ENCODE results near the gene DNAH10.

DNAH10 gene

GRCh38 chr12:123801573-123802178 is 39.6 kb downstream of the DNAH10 start:
- DNase-seq, result no peak

GRCh38 chr12:123805173-123805572 is 43.1 kb downstream of the DNAH10 start:
- DNase-seq, result no peak

GRCh38 chr12:123807002-123807401 is 44.9 kb downstream of the DNAH10 start:
- no peak for DNase-seq

GRCh38 chr12:123807670-123808069 is 45.6 kb downstream of the DNAH10 start:
- DNase-seq, result no peak

GRCh38 chr12:123808167-123808566 is 46.1 kb downstream of the DNAH10 start:
- DNase-seq, result no peak

GRCh38 chr12:123813349-123813748 is 51.2 kb downstream of the DNAH10 start:
- DNase-seq, result no peak

GRCh38 chr12:123815968-123816367 is 53.9 kb downstream of the DNAH10 start:
- DNase-seq, result no peak

- no peak for DNase-seq
These were observed 54.9 kb downstream of the DNAH10 start for GRCh38 chr12:123816896-123817537.

GRCh38 chr12:123822804-123823203 is 60.7 kb downstream of the DNAH10 start:
- no peak for DNase-seq

GRCh38 chr12:123828120-123828519 is 66.0 kb downstream of the DNAH10 start:
- no peak for DNase-seq

GRCh38 chr12:123828854-123829547 is 66.9 kb downstream of the DNAH10 start:
- no peak for DNase-seq

GRCh38 chr12:123829561-123829960 is 67.5 kb downstream of the DNAH10 start:
- no peak for DNase-seq

GRCh38 chr12:123830675-123831074 is 68.6 kb downstream of the DNAH10 start:
- DNase-seq, result no peak

- no peak for DNase-seq
These were observed 70.0 kb downstream of the DNAH10 start for GRCh38 chr12:123832052-123832451.

- no peak for DNase-seq
These were observed 71.7 kb downstream of the DNAH10 start for GRCh38 chr12:123833830-123834229.

GRCh38 chr12:123834845-123835244 is 72.7 kb downstream of the DNAH10 start:
- no peak for DNase-seq

GRCh38 chr12:123836292-123836691 is 74.2 kb downstream of the DNAH10 start:
- DNase-seq, result no peak

- no peak for DNase-seq
These were observed 77.7 kb downstream of the DNAH10 start for GRCh38 chr12:123839826-123840225.

GRCh38 chr12:123840765-123841425 is 78.8 kb downstream of the DNAH10 start:
- DNase-seq, result no peak

GRCh38 chr12:123843912-123844748 is 82.0 kb downstream of the DNAH10 start:
- no peak for DNase-seq

GRCh38 chr12:123845881-123846280 is 83.8 kb downstream of the DNAH10 start:
- DNase-seq, result no peak

- DNase-seq, result no peak
These were observed 84.2 kb downstream of the DNAH10 start for GRCh38 chr12:123846340-123846739.

GRCh38 chr12:123847019-123847418 is 84.9 kb downstream of the DNAH10 start:
- DNase-seq, result no peak
